Kidney glomerular epithelial cell (primary cell): Measurements from ENCODE around the gene CAPRIN1.
A peak's percentile ranks its signal among the peaks of the same experiment; 100 is the strongest.
"Not testable (repeated sequence)": the region's sequence is repeated elsewhere in the genome, so short reads cannot be mapped to it uniquely, and the experiment has no call there.

Experiments used
- DNase-seq: peaks from one replicate; lab custom pipeline; 2025; lab: John Stamatoyannopoulos, UW

The CAPRIN1 gene

GRCh38 chr11:34091825-34092224 lies 40.3 kb downstream of the CAPRIN1 start:
- DNase-seq = no peak

DNA sequence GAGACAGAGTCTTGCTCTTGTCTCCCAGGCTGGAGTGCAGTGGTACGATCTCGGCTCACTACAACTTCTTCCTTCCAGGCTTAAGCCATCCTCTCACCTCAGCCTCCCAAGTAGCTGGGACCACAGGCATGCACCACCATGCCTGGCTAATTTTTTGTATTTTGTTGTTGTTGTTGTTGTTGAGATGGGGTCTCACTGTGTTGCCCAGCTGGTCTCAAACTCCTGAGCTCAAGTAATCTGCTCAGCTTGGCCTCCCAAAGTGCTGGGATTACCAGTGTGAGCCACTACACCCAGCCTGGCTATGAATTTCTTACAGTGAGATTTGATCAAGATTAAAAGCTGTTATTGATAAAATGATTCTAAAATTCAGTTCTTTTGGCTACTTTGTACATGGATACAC lies 43.4 kb downstream of the CAPRIN1 start:
- not testable (repeated sequence) for DNase-seq

- DNase-seq = no peak
Measured at GRCh38 chr11:34098813-34099212, 47.3 kb downstream of the CAPRIN1 start.

- peak; percentile 42 for DNase-seq
Measured at GRCh38 chr11:34104680-34105078, 53.1 kb downstream of the CAPRIN1 start.

- peak; percentile 97 for DNase-seq
Measured at GRCh38 chr11:34105079-34105956, 53.8 kb downstream of the CAPRIN1 start, which contains the start of gene NAT10. NAT10 (plus strand) TSS chr11:34105629; CDS start chr11:34108226, 2,597 bp downstream.

DNA sequence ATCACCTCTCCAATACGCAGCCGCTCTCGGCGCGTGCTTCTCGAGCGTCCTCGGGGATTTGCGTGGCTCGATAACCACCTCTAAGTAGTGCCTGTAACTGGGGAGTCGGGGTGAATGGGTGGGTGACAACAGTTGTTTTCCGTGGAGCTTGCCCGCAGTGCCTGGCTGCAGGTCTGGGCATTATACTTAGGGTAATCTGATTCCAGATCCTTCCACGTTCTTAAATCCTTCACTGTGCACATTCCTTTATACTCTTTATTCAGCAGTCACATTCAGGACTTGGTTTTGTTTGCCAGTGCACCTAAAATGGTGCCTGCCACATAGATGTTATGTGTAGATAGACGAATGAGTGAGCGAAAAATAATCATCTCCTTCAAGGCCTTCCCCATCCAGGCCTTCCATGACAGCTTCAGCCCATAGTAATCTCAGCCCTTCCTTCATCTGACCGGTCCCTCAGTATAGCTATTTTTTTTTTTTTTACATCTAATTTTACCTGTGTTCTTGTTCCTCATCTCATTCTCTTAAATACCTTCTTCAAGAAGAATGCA lies 54.5 kb downstream of the CAPRIN1 start:
- peak; percentile 33 for DNase-seq

DNA sequence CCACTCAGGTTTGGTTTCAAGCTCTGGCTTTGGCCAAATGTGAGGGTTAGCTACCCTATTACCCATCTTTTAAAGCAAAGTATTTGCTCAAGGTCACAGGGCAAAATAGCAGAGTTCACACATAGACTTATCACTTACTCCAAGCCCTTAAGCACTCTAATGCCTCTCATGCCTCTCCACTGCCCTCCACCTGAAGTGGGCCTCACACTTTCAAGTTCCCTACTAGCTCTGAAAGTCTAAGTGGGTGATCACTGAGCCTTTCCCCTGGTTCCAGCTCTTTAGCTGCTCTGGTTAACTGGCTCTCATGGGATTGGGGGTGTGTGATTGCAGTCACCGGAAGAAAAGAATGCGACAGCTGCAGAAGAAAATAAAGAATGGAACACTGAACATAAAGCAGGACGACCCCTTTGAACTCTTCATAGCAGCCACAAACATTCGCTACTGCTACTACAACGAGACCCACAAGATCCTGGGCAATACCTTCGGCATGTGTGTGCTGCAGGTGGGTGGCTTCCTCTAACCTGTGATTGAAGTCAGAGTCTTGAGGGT lies 60.3 kb downstream of the CAPRIN1 start:
- DNase-seq = no peak

DNA sequence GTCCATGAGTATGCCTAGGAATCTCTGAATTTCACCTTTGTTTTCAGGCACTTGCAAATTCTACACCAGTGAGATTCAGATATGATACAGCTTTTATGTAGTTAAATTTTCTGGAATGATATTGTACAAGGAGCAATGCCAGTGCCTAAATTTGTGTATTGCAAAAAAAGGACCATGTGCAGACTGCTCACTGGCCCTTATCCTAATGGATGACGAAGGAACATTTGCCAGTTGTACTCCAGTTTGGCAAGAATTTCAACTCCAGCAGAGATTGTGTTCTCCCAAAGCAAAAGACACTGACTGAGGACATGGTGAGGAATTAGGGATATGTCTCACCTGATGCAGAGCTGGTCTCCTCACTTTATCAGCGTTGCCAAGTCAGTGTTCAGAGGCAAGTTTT lies 62.5 kb downstream of the CAPRIN1 start:
- no peak for DNase-seq

DNA sequence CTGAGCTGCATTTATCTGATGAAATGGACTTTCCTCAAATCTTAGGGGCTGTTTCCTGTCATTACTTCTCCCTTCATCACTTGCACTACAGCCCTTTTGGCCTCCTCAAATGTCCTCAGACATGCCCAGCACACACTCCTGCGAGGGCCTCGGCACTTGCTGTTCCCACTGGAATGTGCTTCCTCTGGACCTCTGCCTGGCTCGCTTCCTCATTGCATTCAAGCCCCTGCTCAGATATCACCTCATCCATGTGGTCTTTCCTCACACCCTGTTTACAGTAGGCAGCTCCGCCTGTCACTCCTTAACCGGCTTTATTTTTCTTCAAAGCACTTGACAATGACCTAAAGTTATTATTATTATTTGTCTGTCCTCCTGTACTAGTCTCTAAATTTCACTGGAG lies 62.9 kb downstream of the CAPRIN1 start:
- no peak for DNase-seq

- no peak for DNase-seq
Measured at GRCh38 chr11:34120651-34121050, 69.1 kb downstream of the CAPRIN1 start.

DNA sequence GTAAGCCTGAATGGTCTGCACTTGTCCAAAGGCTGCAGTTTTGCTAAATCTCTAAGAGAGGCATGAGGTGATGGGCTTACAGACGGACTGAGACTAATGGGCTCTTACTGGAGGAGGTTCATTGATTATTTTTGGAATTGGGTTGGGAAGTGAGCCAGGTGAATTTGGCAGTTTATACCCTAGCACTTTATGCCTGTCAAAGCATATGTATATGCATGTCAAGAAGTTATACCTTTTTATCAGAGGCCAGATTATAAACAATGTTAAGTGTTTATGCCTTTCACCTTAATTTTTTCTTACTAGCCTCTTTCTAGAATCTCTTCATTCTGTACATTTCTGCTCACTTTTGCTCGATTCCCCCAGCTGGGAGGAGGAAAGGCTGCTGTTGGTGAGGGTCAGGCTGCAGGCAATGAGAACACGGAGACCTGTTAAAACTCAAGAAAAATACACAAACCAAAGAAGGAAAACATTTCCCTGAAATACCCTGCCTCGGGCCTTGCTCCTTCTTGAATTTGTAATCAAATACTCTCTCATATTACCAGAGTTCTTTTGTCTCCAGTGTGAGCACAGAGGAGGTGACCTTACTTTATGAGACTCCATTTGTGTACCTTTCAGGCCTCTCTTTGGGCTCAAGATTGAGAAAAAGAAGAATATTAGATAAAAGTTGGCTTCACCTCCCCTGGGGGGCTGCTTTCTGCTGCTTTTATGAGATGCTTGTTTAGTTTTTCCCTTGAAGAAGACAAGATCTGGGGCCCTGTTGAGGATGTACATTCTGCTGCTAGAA lies 73.5 kb downstream of the CAPRIN1 start:
- DNase-seq = no peak

DNA sequence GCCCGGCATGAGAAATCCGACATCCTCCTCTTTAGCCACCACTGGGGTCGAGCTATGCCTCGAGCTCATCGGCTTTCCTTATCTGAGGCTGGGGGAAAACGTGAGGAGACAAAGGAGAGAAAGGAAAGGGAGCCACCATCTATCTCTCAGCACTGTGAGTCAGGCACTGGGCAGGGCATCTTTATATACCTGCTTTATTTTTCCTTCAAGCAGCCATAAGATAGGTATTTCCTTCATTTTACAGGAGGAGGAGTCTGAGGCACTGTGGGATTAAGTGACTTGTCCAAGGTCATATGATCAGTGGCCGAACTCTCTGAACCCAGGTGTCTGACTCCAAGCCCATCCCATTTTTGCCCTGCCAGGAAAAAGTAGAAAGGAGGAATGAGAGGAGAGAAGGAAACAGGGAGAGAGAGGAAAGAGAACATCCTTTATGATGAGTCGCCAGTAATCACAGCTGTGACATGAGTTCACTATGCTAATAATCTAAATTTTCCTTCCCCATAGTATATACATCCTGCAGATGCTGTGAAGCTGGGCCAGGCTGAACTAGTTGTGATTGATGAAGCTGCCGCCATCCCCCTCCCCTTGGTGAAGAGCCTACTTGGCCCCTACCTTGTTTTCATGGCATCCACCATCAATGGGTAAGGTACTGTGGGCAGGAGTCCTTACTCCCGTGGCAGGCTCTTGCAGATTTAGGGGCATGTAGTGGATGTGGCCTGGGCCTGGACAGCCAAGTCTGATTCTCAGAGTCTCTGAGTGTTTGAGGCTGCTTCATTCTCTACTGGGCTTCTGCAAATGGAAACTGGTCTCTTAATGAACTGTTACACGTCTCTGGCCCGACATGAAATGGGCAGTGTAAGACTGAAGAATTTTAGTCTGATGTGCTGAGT lies 75.7 kb downstream of the CAPRIN1 start:
- DNase-seq = no peak

GRCh38 chr11:34128824-34129223 lies 77.3 kb downstream of the CAPRIN1 start:
- no peak for DNase-seq

GRCh38 chr11:34132261-34132965 lies 80.9 kb downstream of the CAPRIN1 start:
- DNase-seq = no peak

DNA sequence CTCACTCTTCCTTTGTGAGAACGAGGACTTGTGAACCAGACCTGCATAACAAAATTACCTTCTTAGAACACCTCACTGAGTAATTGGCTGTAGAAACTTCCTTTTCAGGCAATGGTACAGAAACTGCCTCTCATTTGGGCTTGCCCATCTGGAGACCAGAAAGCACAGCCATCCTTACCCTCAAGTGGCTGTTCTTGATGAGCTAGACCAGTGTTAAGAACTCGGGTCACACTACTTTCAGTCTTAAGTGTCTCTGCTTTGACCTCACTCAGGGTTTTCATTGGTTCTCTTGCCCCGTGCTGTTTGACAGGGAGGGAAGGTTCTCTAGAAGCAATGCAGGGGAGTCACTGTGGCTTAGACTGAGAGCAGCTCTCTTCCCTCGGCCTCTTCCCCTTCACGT lies 83.2 kb downstream of the CAPRIN1 start:
- DNase-seq = no peak

DNA sequence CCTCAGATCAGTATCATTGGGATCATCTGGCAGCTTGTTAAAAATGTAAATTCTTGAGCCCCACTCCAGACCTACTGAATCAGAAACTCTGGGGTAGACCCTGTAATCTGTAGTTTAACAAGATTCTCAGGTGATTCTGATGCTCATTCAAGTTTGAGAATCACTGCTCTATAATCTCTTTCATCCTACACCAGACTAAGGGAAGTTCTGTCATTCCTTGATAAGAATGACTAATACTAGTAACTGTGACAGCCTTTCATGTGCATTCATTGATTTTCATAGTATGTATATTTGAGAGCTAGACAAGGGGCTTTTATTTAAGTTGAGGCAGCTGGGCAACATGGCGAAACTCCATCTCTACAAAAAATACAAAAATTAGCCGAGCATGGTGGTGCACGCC lies 83.9 kb downstream of the CAPRIN1 start:
- no peak for DNase-seq

DNA sequence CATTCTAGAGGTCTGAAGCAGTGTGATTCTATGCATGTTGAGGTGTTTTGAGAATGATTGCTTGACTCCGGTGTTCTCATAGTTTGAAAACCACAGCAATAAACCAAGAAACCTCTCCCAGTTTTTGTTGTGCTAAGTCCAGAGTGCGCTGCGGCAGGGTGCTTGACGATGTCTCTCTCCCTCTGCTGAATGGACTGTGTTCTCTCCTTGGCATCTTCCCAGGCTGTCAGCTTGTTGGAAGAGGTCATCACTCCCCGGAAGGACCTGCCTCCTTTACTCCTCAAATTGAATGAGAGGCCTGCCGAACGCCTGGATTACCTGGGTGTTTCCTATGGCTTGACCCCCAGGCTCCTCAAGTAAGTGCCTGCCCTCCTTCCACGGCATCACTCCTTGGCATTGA lies 84.9 kb downstream of the CAPRIN1 start:
- no peak for DNase-seq

- DNase-seq = no peak
Measured at GRCh38 chr11:34139346-34139745, 87.8 kb downstream of the CAPRIN1 start.

GRCh38 chr11:34140149-34140548 lies 88.6 kb downstream of the CAPRIN1 start:
- no peak for DNase-seq

- DNase-seq = no peak
Measured at GRCh38 chr11:34143048-34143447, 91.5 kb downstream of the CAPRIN1 start.

GRCh38 chr11:34145073-34145472 lies 93.5 kb downstream of the CAPRIN1 start:
- no peak for DNase-seq
